NOMO-1 treated with DMSO at 0.1 percent for 48 hours (cell line): Measurements from ENCODE around the gene TRRAP.

Experiments used
- DNase-seq: peaks from one replicate; lab custom pipeline; 2025; ENCODE audit not compliant: unreplicated experiment; lab: John Stamatoyannopoulos, UW

TRRAP gene

DNA sequence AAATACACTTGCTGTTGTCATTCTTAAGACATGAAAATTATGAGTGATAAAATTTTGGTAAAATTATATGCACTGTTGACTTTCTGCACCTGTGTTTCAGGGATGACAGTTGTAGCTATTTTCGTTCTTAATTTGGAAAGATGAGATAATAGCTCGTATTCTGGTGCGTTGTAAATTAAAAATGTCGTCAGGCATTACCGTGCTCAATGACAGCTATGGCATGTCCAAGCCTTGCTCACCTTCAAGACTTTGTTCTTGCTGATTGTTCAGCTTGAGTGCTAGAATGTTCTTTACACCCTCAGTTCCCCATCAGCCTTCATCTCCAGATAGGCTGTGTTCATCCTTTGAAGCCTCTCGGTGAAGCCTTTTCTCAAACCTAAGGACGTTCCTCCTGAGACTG is 21.5 kb downstream of the TRRAP start:
- DNase-seq: no peak

DNA sequence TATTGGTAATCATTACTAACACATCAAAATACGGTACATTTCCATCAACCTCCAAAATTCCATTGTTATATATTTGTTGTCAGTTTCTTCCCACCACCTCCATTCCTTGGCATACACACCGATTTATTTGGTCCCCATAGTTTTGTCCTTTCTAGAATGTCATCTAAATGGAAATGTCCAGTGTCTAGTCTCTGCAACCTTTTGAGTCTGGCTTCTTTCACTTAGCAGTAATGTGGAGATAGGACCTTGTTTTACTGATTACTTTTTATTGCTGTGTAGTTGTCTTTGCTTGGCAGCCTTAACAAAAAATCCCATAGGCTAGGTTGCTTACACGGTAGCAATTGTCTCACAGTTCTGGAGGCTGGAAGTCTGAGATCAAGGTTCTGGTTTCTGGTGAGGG is 22.5 kb downstream of the TRRAP start:
- DNase-seq: no peak

GRCh38 chr7:98902523-98902922 is 24.2 kb downstream of the TRRAP start:
- no peak for DNase-seq

GRCh38 chr7:98903246-98903645 is 24.9 kb downstream of the TRRAP start:
- no peak for DNase-seq

DNA sequence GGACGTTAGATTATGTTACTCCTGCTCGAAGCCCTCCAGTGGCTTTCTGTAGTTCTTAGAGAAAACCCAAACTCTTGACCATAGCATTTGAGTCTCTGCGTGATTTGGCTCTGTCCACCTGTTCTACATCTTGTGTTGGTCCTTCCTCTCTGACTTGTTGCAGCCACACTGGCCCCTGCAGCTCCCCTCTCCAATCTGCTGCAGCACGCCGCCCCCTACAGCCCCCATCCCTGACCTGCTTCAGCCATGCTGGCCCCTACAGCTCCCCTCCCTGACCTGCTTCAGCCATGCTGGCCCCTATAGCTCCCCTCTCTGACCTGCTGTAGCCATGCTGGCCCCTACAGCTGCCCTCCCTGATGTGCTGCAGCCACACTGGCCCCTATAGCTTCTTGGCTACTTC is 29.2 kb downstream of the TRRAP start:
- no peak for DNase-seq

GRCh38 chr7:98908585-98908984 is 30.3 kb downstream of the TRRAP start:
- no peak for DNase-seq

DNA sequence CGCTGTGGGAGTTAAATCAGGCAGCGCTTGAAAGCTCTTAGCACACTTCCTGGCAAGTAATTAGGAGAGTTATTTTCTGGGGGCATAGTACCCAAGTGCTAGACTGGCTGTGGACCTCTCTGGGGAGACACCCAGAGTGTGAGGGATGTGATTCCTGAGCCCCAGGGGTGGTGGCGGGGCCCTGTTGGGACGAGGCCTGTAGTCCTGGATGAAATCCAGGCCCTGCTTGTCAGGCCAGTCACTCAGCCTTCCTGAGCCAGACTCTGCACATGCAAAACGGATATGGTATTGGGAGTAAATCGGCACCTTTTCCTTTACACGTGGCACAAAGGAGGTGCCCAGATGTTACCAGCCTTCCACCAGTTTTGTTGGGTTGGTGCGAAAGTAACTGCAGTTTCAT is 31.2 kb downstream of the TRRAP start:
- no peak for DNase-seq

- DNase-seq: no peak
Observed at GRCh38 chr7:98910427-98910826, 32.1 kb downstream of the TRRAP start.

DNA sequence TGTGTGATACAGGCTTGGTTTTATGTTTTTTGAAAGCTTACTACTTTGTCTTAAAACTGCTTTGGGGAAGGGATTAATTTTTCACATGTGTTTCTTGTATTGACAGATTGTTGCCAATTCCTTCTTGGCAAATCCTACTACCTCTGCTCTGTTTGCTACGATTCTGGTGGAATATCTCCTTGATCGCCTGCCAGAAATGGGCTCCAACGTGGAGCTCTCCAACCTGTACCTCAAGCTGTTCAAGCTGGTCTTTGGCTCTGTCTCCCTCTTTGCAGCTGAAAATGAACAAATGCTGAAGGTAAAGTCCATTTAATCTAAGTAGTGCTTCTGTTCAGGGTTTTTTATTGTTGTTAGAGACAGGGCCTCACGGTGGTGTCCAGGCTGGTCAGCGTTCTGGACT is 33.6 kb downstream of the TRRAP start:
- no peak for DNase-seq

GRCh38 chr7:98913026-98913425 is 34.7 kb downstream of the TRRAP start:
- no peak for DNase-seq

GRCh38 chr7:98913612-98914011 is 35.3 kb downstream of the TRRAP start:
- no peak for DNase-seq

DNA sequence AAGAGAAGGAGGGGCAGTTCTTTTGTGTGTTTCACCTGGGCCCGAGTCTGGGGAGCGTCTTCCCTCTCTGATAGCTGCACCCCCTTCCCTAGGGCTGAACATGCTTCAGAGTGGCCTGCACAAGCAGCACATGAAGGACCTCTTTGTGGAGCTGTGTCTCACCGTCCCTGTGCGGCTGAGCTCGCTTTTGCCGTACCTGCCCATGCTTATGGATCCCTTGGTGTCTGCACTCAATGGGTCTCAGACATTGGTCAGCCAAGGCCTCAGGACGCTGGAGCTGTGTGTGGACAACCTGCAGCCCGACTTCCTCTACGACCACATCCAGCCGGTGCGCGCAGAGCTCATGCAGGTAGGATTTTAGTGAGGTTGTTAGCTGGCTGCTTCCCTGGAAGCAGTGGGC is 39.0 kb downstream of the TRRAP start:
- no peak for DNase-seq

DNA sequence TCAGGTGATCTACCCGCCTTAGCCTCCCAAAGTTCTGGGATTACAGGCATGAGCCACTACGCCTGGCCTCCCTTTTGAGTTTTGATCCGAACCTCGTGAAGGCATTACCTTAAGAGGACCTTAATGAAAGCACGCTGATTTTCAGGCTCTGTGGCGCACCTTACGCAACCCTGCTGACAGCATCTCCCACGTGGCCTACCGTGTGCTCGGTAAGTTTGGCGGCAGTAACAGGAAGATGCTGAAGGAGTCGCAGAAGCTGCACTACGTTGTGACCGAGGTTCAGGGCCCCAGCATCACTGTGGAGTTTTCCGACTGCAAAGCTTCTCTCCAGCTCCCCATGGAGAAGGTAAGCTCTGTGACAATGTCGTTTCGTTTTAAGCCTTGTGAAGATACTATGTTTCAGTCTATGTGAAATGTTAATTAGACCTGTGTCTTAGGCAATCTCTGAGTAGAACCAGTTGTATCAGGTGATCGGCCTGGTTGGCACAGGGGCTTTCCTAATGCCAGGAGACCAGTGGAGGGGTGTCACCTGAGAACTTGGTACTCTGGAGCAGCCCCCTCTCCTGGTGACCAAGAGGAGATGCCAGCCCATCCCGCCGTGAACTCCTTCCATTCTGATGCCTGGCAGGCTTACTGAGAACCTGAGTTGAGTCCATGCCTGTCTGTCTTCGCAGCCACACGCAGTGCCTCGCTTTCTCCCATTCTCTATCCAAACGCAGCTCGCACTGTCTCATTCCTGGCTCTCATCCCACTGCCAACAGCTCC is 43.5 kb downstream of the TRRAP start:
- no peak for DNase-seq

GRCh38 chr7:98922392-98923187 is 44.3 kb downstream of the TRRAP start:
- DNase-seq: no peak

DNA sequence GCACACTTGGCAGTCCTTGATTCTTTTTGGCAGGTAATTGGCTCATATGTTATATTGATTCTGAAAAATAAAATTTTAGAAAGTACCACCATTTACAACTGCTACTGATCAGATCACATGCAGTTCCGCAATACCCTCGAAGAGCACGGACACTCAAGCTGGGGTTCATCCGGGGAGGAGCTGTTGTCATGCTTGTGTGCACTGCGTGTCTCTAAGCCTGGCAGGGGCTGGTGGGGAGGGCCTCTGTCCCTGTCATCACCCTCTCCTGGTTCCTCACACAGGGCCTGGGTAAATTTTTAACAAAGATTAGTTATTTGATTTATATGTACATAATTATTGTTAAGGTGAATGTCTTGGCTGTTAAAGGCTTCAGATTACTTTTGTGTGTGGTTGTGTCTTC is 45.2 kb downstream of the TRRAP start:
- no peak for DNase-seq

DNA sequence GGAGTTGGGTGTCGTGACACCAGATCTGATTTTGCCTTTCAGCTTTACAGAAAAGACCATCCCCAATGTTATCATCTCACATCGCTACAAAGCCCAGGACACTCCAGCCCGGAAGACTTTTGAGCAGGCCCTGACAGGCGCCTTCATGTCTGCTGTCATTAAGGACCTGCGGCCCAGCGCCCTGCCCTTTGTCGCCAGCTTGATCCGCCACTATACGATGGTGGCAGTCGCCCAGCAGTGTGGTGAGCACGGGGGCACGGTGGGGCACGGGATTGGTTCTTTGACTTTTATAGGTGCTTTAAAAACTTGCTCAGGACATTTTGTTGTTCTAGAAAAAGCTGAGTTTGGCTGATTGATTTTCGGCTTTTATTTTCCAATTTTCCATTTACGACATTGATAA is 48.8 kb downstream of the TRRAP start:
- DNase-seq: no peak

- DNase-seq: no peak
Observed at GRCh38 chr7:98930464-98930863, 52.1 kb downstream of the TRRAP start.

GRCh38 chr7:98930921-98931320 is 52.6 kb downstream of the TRRAP start:
- no peak for DNase-seq

DNA sequence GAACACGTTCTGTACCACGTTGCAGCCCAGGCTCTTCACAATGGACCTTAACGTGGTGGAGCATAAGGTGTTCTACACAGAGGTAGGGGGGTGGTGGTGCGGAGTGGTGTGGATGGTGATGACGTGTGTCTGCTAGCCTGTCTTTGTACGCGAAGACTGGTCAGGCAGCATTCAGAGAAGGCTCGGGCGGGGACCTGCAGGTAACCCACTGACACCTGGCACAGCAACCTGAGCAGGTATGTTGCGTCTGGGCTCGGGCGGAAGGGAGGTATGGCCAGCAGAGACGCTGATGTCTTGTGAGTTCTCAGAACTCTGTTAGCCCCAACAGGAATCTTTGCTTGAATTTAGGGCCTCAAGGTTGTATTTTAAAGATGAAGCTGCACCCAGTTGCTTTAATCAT is 55.0 kb downstream of the TRRAP start:
- DNase-seq: no peak

- no peak for DNase-seq
Observed at GRCh38 chr7:98934267-98934666, 55.9 kb downstream of the TRRAP start.

GRCh38 chr7:98935811-98936210 is 57.5 kb downstream of the TRRAP start:
- no peak for DNase-seq

GRCh38 chr7:98943336-98943735 is 65.0 kb downstream of the TRRAP start:
- no peak for DNase-seq

DNA sequence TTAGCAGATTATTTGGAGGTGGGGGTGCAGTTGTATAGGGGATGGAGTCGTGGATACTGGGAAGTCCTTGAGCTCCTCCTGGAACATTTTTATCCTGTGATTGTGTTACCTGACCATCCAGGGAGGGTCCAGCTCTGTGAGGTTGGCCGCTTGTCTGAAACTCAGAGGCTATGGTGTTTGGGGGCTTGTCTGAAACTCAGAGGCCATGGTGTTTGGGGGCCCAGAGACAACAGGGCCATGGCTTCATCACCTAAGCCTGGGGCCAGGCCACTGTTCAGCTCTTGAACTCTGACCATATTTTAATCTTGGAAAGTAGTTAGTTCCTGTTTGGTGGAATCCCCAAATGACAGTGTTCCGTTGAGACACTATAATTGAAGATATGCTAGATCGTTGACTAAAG is 66.1 kb downstream of the TRRAP start:
- no peak for DNase-seq
